GM18868 (cell line): ENCODE data around the gene ZCCHC8.
"Not testable (repeated sequence)": the region's sequence is repeated elsewhere in the genome, so short reads cannot be mapped to it uniquely, and the experiment has no call there.

Experiments used
- ATAC-seq: cut with Tn5 transposase; IDR thresholded peaks from one replicate; pipeline ENCODE4 v1.9.1; 2021; ENCODE audit warnings: mild to moderate bottlenecking, moderate library complexity; ENCODE audit not compliant: unreplicated experiment

Gene ZCCHC8

GRCh38 chr12:122437656-122438121, 63.0 kb downstream of the ZCCHC8 start:
- no peak for ATAC-seq

- ATAC-seq, result no peak
Measured at GRCh38 chr12:122435186-122435585, 65.5 kb downstream of the ZCCHC8 start.

DNA sequence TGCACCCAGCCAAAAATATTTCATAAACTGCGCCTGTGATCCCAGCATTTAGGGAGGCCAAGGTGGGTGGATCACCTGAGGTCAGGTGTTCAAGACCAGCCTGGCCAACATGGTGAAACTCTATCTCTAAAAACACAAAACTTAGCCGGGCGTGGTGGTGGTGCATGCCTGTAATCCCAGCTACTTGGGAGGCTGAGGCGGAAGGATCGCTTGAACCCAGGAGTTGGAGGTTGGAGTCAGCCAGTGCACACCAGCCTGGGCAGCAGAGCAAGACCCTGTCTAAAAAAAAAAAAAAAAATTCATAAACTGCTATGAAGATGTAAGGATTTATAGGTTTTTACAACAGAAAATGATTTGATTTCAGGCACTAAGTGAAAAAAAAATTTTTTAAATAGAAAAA, 71.7 kb downstream of the ZCCHC8 start:
- ATAC-seq, result not testable (repeated sequence)

- ATAC-seq, result no peak
Measured at GRCh38 chr12:122427403-122427802, 73.3 kb downstream of the ZCCHC8 start.

- no peak for ATAC-seq
Measured at GRCh38 chr12:122423258-122424165, 77.2 kb downstream of the ZCCHC8 start.

- ATAC-seq, result no peak
Measured at GRCh38 chr12:122422730-122423257, 77.9 kb downstream of the ZCCHC8 start.

- peak; percentile 60 for ATAC-seq
Measured at GRCh38 chr12:122421821-122422729, 78.7 kb downstream of the ZCCHC8 start, which contains the start of gene CLIP1. CLIP1 (minus strand) TSS chr12:122422669; CDS start chr12:122380452, 42,217 bp downstream.
